Measurements from ENCODE around the gene C7orf33. TPM values are rescaled to one million over a fixed set of nuclear protein-coding genes. Genes with fewer than 3 reads are reported as not detected.

C7orf33 gene
- polyA plus RNA-seq, 3 donors, result 0.05 TPM; not detected in 2

DNA sequence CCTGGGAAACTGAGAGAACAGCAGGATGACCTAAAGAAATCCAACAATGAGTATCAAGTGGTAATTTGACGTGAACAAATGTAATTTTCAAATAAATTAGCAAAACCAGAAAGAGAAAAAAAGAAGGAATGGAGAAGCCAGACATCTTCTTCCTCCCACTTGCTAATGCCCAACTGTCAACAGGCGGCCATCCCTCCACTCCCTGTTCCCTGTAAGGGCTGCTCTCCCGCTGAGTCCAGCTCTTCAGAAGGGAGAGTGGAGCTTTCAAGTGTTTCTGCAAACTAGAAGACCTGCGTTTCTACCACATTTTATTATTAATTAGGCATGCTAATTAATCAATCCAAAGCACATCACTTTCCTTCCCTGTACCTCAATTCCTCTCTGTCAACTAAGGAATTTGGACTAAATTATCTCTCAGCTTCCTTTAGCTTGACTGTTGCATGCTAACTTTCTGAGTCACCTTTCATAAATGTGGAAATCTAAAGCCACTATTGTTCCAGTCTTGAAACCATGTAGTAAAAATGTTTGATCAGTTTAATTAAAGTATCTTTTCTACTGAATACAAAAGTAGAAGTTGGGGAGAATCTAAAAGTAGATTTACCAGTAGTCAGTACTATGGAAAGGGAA, 59.8 kb downstream of the C7orf33 start:
- Histone ChIP-seq H3K9ac (ENCODE audit: insufficient read depth, low read length, poor library complexity, severe bottlenecking) (no peak overlapping the region), H3K4me2 (replicated peaks; ENCODE audit: extremely low read depth, low read length, poor library complexity, severe bottlenecking) (no peak overlapping the region), H3K36me3 (replicated peaks in 1 of 2; ENCODE audit: control insufficient read depth in 1 of 2, insufficient read depth in 2 of 2, low read length in 2 of 2) (no peaks in the 10 kb centered on the region), H3K4me1 (ENCODE audit: control insufficient read depth in 1 of 2, insufficient read depth in 2 of 2, low read length in 2 of 2) (no peaks in the 10 kb centered on the region), H3K79me2 (ENCODE audit: insufficient read depth, low read length) (no peaks in the 10 kb centered on the region), H3K4me3 (replicated peaks in 1 of 3; ENCODE audit: low read depth in 2 of 3, low read length in 3 of 3) (no peak overlapping the region), H4K20me1 (ENCODE audit: insufficient read depth, low read length) (no peaks in the 10 kb centered on the region), H3K9me3 (replicated peaks in 1 of 2; ENCODE audit: control insufficient read depth in 1 of 2, insufficient read depth in 1 of 2, low read length in 2 of 2) (no peaks in the 10 kb centered on the region), H3K27me3 (ENCODE audit: control insufficient read depth in 2 of 2, insufficient read depth in 2 of 2, low read length in 2 of 2) (no peaks in the 10 kb centered on the region), H3K27ac (ENCODE audit: low read depth in 1 of 2, low read length in 2 of 2) (no peak overlapping the region), H2AFZ (ENCODE audit: insufficient read depth, low read depth, low read length, poor library complexity, severe bottlenecking) (no peak overlapping the region)
- Mint-ChIP-seq H3K4me1 (peaks cover 4% of the 10 kb centered on the region), H3K36me3 (no peaks in the 10 kb centered on the region), H3K27ac (no peak overlapping the region), H3K27me3 (ENCODE audit: low read depth in 3 of 3) (peaks cover under 1 to 2% (median 2%) of the 10 kb centered on the region in 3 donors), H3K9me3 (peaks cover 0 to 4% (median 2%) of the 10 kb centered on the region in 7 donors), H3K4me3 (no peak overlapping the region)
- no peak for DNase-seq
- TF ChIP-seq, protein P1, sequence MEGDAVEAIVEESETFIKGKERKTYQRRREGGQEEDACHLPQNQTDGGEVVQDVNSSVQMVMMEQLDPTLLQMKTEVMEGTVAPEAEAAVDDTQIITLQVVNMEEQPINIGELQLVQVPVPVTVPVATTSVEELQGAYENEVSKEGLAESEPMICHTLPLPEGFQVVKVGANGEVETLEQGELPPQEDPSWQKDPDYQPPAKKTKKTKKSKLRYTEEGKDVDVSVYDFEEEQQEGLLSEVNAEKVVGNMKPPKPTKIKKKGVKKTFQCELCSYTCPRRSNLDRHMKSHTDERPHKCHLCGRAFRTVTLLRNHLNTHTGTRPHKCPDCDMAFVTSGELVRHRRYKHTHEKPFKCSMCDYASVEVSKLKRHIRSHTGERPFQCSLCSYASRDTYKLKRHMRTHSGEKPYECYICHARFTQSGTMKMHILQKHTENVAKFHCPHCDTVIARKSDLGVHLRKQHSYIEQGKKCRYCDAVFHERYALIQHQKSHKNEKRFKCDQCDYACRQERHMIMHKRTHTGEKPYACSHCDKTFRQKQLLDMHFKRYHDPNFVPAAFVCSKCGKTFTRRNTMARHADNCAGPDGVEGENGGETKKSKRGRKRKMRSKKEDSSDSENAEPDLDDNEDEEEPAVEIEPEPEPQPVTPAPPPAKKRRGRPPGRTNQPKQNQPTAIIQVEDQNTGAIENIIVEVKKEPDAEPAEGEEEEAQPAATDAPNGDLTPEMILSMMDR (IDR thresholded peaks at IDR 0.05), result no peak
- intact Hi-C loops (cut with micrococcal nuclease), result no loop called here
- no CpG with 5 or more reads among the region's 4 CpGs for WGBS (ENCODE audit: insufficient coverage)

DNA sequence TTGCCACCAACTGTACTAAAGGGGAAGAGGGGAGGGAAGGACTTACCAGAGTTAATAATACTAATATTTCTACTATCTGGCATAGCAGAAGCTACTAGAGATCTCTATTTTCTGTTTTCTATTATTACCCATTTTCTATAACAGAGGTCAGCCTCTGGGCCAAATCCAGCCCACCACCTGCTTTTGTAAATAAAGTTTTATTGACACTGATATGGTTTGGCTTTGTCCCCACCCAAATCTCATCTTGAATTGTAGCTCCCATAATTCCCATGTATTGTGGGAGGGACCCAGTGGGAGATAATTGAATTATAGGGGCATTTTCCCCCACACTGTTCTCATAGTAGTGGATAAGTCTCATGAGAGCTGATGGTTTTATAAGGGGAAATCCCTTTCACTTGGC, 62.2 kb downstream of the C7orf33 start:
- Mint-ChIP-seq H3K27me3 (ENCODE audit: low read depth in 3 of 3) (peaks cover 0 to 2% (median 0%) of the 10 kb centered on the region in 3 donors), H3K4me3 (no peak overlapping the region), H3K36me3 (no peaks in the 10 kb centered on the region), H3K27ac (no peak overlapping the region), H3K4me1 (no peaks in the 10 kb centered on the region), H3K9me3 (peaks cover 0 to 4% (median 2%) of the 10 kb centered on the region in 7 donors)
- no peaks in the 10 kb centered on the region for H3K9me3 ChIP-seq (replicated peaks in 1 of 2; ENCODE audit: control insufficient read depth in 1 of 2, insufficient read depth in 1 of 2, low read length in 2 of 2)
- H3K9ac ChIP-seq (ENCODE audit: insufficient read depth, low read length, poor library complexity, severe bottlenecking), result no peak overlapping the region
- TF ChIP-seq, protein P1 (IDR thresholded peaks at IDR 0.05), result no peak
- no peaks in the 10 kb centered on the region for H3K4me1 ChIP-seq (ENCODE audit: control insufficient read depth in 1 of 2, insufficient read depth in 2 of 2, low read length in 2 of 2)
- no peak overlapping the region for H3K4me2 ChIP-seq (replicated peaks; ENCODE audit: extremely low read depth, low read length, poor library complexity, severe bottlenecking)
- H4K20me1 ChIP-seq (ENCODE audit: insufficient read depth, low read length), result no peaks in the 10 kb centered on the region
- no peaks in the 10 kb centered on the region for H3K27me3 ChIP-seq (ENCODE audit: control insufficient read depth in 2 of 2, insufficient read depth in 2 of 2, low read length in 2 of 2)
- no peak overlapping the region for H3K27ac ChIP-seq (ENCODE audit: low read depth in 1 of 2, low read length in 2 of 2)
- H3K36me3 ChIP-seq (replicated peaks in 1 of 2; ENCODE audit: control insufficient read depth in 1 of 2, insufficient read depth in 2 of 2, low read length in 2 of 2), result no peaks in the 10 kb centered on the region
- no peak overlapping the region for H3K4me3 ChIP-seq (replicated peaks in 1 of 3; ENCODE audit: low read depth in 2 of 3, low read length in 3 of 3)
- H2AFZ ChIP-seq (ENCODE audit: insufficient read depth, low read depth, low read length, poor library complexity, severe bottlenecking), result no peak overlapping the region
- H3K79me2 ChIP-seq (ENCODE audit: insufficient read depth, low read length), result no peaks in the 10 kb centered on the region
- DNase-seq, result no peak
- intact Hi-C loops (cut with micrococcal nuclease), result no loop called here

Measured in CD14-positive monocyte (primary cell).